HEK293 (cell line): ENCODE data around the gene FIGNL2.

Experiments
- CTCF ChIA-PET: fragments of 350-600 bp; formaldehyde crosslinking; extraction: SDS; loops from one replicate; lab custom pipeline; 2021; ENCODE audit warnings: antibody characterized with exemption; lab: Yijun Ruan, JAX
- POLR2A ChIA-PET: fragments of 300-600 bp; formaldehyde crosslinking; extraction: SDS; loops from one replicate; lab custom pipeline; 2020; ENCODE audit warnings: antibody characterized with exemption, inconsistent platforms; lab: Yijun Ruan, JAX
- H3K27ac ChIP-seq: fragments of 200-500 bp; sonication (Bioruptor generic); 2 replicates; pipeline ENCODE4 v1.5.1; 2014; ENCODE audit warnings: low read depth, low read length, control low read depth, inconsistent platforms; ENCODE audit errors: extremely low read depth
- H3K36me3 ChIP-seq, 2 experiments: fragments of 200-500 bp in 1 of 2; sonication (Bioruptor generic) in 1 of 2; 1 replicate in 1 of 2; 2 replicates in 1 of 2; pipeline ENCODE4 v1.5.1; 2014 to 2017; ENCODE audit warnings: inconsistent platforms in 2 of 2, low read length in 2 of 2; ENCODE audit not compliant: control insufficient read depth in 2 of 2, insufficient read depth in 1 of 2
- H3K4me1 ChIP-seq: fragments of 200-500 bp; sonication (Bioruptor generic); 2 replicates; pipeline ENCODE4 v1.5.1; 2014; ENCODE audit warnings: mild to moderate bottlenecking, low read length, inconsistent platforms; ENCODE audit not compliant: control insufficient read depth, insufficient read depth
- H3K4me3 ChIP-seq: 2 replicates; pipeline ENCODE4 v1.5.1; 2011; ENCODE audit warnings: low read depth, mild to moderate bottlenecking, control low read depth, low read length, moderate library complexity
- H3K9me3 ChIP-seq: fragments of 200-500 bp; sonication (Bioruptor generic); 2 replicates; pipeline ENCODE4 v1.5.1; 2014; ENCODE audit warnings: low read depth, low read length, inconsistent platforms; ENCODE audit not compliant: control insufficient read depth, insufficient read depth
- ATF2 ChIP-seq: fragments of 450-650 bp; formaldehyde crosslinking; IDR thresholded peaks from 2 replicates; pipeline ENCODE4 v1.5.1; 2016; ENCODE audit warnings: missing biosample characterization, missing genetic modification characterization, low read depth
- BCL11A ChIP-seq: fragments of 450-650 bp; formaldehyde crosslinking; IDR thresholded peaks from 2 replicates; pipeline ENCODE4 v1.5.1; 2016; ENCODE audit warnings: low read depth, missing biosample characterization, missing genetic modification characterization
- ELK4 ChIP-seq: IDR thresholded peaks from 2 replicates; pipeline ENCODE4 v1.6.1; 2011; ENCODE audit warnings: mild to moderate bottlenecking, low read depth, low read length, borderline replicate concordance
- FEZF1 ChIP-seq: fragments of 450-650 bp; formaldehyde crosslinking; IDR thresholded peaks from 2 replicates; pipeline ENCODE4 v1.5.1; 2016; ENCODE audit warnings: missing biosample characterization, missing genetic modification characterization
- KLF10 ChIP-seq: fragments of 450-650 bp; IDR thresholded peaks from 2 replicates; pipeline ENCODE4 v1.5.1; 2018; ENCODE audit warnings: missing biosample characterization, mild to moderate bottlenecking, missing genetic modification characterization
- MYNN ChIP-seq: fragments of 450-650 bp; formaldehyde crosslinking; IDR thresholded peaks from 2 replicates; pipeline ENCODE4 v1.5.1; 2016; ENCODE audit warnings: missing biosample characterization, missing genetic modification characterization, borderline replicate concordance
- PRDM1 ChIP-seq: fragments of 450-650 bp; formaldehyde crosslinking; IDR thresholded peaks from 2 replicates; pipeline ENCODE4; 2016; ENCODE audit warnings: missing biosample characterization, missing genetic modification characterization
- SETDB1 ChIP-seq: IDR thresholded peaks from one replicate; pipeline ENCODE4 v1.6.1; 2017; ENCODE audit warnings: mild to moderate bottlenecking, low read length, moderate library complexity, mixed read lengths; ENCODE audit not compliant: insufficient read length
- ZBTB1 ChIP-seq: fragments of 450-650 bp; formaldehyde crosslinking; IDR thresholded peaks from 2 replicates; pipeline ENCODE4 v1.5.1; 2016; ENCODE audit warnings: missing biosample characterization, missing genetic modification characterization
- ZBTB6 ChIP-seq: fragments of 450-650 bp; formaldehyde crosslinking; IDR thresholded peaks from 2 replicates; pipeline ENCODE4 v1.5.1; 2017; ENCODE audit warnings: missing biosample characterization, missing genetic modification characterization
- ZNF114 ChIP-seq: fragments of 450-650 bp; formaldehyde crosslinking; IDR thresholded peaks from 2 replicates; pipeline ENCODE4 v1.5.0; 2017; ENCODE audit warnings: missing biosample characterization, missing genetic modification characterization
- ZNF223 ChIP-seq: fragments of 450-650 bp; formaldehyde crosslinking; IDR thresholded peaks from 2 replicates; pipeline ENCODE4 v1.5.1; 2016; ENCODE audit warnings: missing biosample characterization, missing genetic modification characterization
- ZNF280C ChIP-seq: fragments of 450-650 bp; formaldehyde crosslinking; IDR thresholded peaks from 2 replicates; pipeline ENCODE4 v1.5.1; 2016; ENCODE audit warnings: missing biosample characterization, missing genetic modification characterization
- ZNF518A ChIP-seq: fragments of 450-650 bp; formaldehyde crosslinking; conservative IDR thresholded peaks from 2 replicates; pipeline ENCODE4 v1.5.1; 2016; ENCODE audit warnings: low read depth, missing biosample characterization, missing genetic modification characterization
- ZNF521 ChIP-seq: fragments of 450-650 bp; formaldehyde crosslinking; IDR thresholded peaks from 2 replicates; pipeline ENCODE4 v1.5.1; 2017; ENCODE audit warnings: missing biosample characterization, mild to moderate bottlenecking, missing genetic modification characterization
- ZNF530 ChIP-seq: fragments of 450-650 bp; formaldehyde crosslinking; IDR thresholded peaks from 2 replicates; pipeline ENCODE4 v1.5.1; 2016; ENCODE audit warnings: low read depth, missing biosample characterization, missing genetic modification characterization
- ZNF560 ChIP-seq: fragments of 450-650 bp; formaldehyde crosslinking; IDR thresholded peaks from 2 replicates; pipeline ENCODE4 v1.5.1; 2017; ENCODE audit warnings: missing biosample characterization, missing genetic modification characterization, borderline replicate concordance
- ZNF596 ChIP-seq: fragments of 450-650 bp; IDR thresholded peaks from 2 replicates; pipeline ENCODE4 v1.5.0; 2018; ENCODE audit warnings: missing biosample characterization, mild to moderate bottlenecking, missing genetic modification characterization, moderate library complexity
- ZNF623 ChIP-seq: fragments of 450-650 bp; formaldehyde crosslinking; IDR thresholded peaks from 2 replicates; pipeline ENCODE4 v1.5.1; 2016; ENCODE audit warnings: missing biosample characterization, missing genetic modification characterization

The FIGNL2 gene

GRCh38 chr12:51784688-51785087 is 63.8 kb downstream of the FIGNL2 start:
- H3K27ac ChIP-seq = no peak overlapping the region
- H3K9me3 ChIP-seq = no peaks in the 10 kb centered on the region
- POLR2A ChIA-PET = no interaction called here
- H3K4me1 ChIP-seq = no peaks in the 10 kb centered on the region
- no peak for TF ChIP-seq SETDB1
- TF ChIP-seq KLF10 = no peak
- TF ChIP-seq ZBTB1 = no peak
- no peak for TF ChIP-seq ZNF114 (tag by site-specific recombination)
- TF ChIP-seq ELK4 = no peak
- no peak for TF ChIP-seq ZBTB6 (tag by site-specific recombination)
- no peak for TF ChIP-seq ZNF623 (tag by site-specific recombination)
- TF ChIP-seq BCL11A (tag by site-specific recombination) = no peak
- TF ChIP-seq MYNN (tag by site-specific recombination) = no peak
- TF ChIP-seq ZNF530 = no peak
- no peak for TF ChIP-seq PRDM1 (tag by site-specific recombination)
- no peak for TF ChIP-seq ZNF521 (tag by site-specific recombination)
- no peak for TF ChIP-seq ZNF223 (tag by site-specific recombination)
- peaks cover 0 to 6% of the 10 kb centered on the region in 2 experiments; a peak in 1 of 3 replicates for H3K36me3 ChIP-seq
- CTCF ChIA-PET = interaction anchor here (1.5 kb wide), 1 partner anchor 39 kb away, joined by 3 read pairs; no protein-coding TSS in a partner anchor
- no peak overlapping the region for H3K4me3 ChIP-seq

- ChIA-PET POLR2A (no interaction called here), CTCF (no interaction called here)
- no peaks in the 10 kb centered on the region for H3K4me1 ChIP-seq
- no peak overlapping the region for H3K27ac ChIP-seq
- no peak overlapping the region for H3K4me3 ChIP-seq
- TF ChIP-seq ZNF560 (tag by site-specific recombination) (no peak), ZNF280C (no peak), ATF2 (tag by site-specific recombination) (no peak), FEZF1 (tag by site-specific recombination) (no peak), ZNF596 (tag by site-specific recombination) (no peak), ZNF518A (tag by site-specific recombination) (no peak)
- no peaks in the 10 kb centered on the region for H3K9me3 ChIP-seq
- no peaks in the 10 kb centered on the region for H3K36me3 ChIP-seq
These were observed 68.6 kb downstream of the FIGNL2 start for GRCh38 chr12:51779876-51780275.
